ENCODE results near the gene CCDC116.
"Not testable (repeated sequence)": the region's sequence is repeated elsewhere in the genome, so short reads cannot be mapped to it uniquely, and the experiment has no call there.

Gene CCDC116

DNA sequence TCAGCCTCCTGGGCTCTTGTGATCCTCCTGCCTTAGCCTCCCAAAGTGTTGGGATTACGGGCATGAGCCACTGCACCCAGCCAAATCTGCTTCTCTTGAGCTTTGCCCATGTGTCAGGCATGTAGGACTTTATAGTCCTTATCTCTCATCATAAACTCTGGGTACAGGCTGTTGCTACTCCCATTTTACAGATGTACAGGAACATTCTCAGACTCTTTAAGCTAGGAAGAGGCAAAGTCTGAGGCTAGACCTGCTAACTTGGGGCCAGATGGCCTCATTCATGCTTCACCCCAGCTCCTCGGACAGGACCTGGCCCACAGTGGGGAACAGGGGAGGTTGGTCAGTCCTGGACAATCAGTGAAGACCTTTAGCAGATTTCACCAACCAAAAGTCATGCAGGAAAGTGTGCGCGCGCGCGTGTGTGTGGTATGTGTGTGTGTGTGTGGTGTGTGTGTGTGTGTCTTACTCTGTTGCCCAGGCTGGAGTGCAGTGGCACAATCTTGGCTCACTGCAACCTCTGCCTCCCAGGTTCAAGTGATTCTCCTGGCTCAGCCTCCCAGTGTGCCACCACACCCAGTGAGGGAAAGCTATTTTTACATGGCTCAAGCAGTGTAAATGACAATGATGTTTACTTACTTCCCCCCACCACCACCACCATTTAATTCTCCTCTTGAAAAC, 26.5 kb upstream of the CCDC116 start:
- no peak for ATAC-seq
- TF ChIP-seq SNAI2 (CRISPR knock-in tag; IDR thresholded peaks at IDR 0.05) (no peak), PPARA (CRISPR knock-in tag; IDR thresholded peaks at IDR 0.05; ENCODE audit: borderline replicate concordance) (no peak)

DNA sequence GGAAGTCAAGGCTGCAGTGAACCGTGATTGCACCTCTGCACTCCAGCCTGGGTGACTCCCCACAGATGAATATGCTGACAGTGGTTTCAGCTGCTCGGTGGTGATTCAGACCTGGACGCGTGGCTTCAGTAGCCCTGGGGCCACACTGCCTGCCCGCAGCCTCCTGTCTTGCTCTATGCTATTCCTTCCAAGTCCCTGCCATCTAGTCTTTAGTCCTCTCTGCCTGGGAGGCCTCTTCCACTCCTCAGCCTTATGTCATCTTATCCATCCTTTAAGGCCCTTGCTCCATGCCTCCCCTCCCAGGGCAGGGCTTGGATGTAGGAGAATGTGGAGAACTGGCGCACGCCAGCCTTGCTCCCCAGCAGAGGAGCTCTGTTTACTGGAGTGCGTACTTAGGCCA, 25.8 kb upstream of the CCDC116 start:
- no peak for ATAC-seq
- TF ChIP-seq OSR1 (CRISPR knock-in tag; IDR thresholded peaks at IDR 0.05) (no peak), TCF4 (CRISPR knock-in tag; IDR thresholded peaks at IDR 0.05; ENCODE audit: borderline replicate concordance) (no peak)

DNA sequence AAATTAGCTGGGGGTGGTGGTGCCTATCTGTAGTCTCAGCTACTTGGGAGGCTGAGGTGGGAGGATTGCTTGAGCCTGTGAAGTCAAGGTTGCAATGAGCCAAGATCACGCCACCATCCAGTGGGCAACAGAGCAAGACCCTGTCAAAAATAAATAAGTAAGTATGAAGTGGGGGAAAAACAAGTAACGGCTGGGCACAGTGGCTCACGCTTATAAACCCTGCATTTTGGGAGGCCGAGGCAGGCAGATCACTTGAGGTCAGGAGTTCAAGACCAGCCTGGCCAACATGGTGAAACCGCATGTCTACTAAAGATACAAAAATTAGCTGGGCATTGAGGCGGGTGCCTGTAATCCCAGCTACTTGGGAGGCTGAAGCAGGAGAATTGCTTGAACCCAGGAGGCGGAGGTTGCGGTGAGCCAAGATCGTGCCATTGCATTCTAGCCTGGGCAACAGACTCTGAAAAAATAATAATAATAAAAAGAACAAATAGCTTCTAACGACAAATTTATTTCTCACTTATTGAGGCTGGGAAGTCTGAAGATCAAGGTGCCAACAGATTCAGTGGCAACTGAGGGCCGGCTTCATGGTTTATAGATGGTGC, 22.9 kb upstream of the CCDC116 start:
- ATAC-seq = not testable (repeated sequence)

DNA sequence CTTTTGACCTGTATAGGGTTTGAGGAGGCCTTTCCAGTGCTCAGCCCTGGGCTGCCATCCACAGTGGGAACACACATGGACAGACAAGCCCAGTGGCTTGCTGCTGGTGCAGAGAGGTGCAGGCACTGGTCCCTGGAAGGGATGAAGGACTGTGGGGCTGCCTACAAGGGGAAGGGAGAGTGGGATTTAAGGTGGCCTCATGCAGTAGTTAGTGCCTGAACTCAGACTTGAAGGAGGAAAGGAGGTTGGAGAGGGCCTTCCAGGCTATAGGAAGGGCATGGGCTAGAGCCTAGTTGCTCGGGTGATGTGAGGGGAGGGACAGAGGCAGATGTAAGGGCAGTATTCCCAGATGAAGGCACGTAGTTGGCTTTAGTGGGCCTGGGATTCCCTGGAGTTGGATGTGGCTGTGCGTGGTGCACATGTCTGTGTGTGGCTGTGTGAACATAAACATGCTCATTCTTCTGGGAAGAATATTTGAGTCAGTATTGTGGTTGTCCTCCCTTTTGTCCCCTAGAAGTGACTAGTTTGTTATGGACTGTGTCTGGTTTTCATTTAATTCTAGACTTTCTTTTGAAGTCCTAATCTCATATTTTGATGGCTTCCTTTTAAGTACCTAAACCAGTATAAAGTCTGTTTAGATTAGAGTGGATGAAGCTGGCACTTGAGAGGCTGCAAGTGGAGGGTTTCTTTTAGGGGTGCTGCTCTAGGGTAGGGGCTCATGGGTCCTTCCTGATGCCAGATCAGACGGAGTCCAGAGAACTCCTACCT, 21.2 kb upstream of the CCDC116 start:
- TF ChIP-seq SNAI2 (CRISPR knock-in tag; IDR thresholded peaks at IDR 0.05) (no peak), ISL1 (CRISPR knock-in tag; IDR thresholded peaks at IDR 0.05) (no peak), CSDC2 (CRISPR knock-in tag; IDR thresholded peaks at IDR 0.05) (no peak)
- TF ChIP-seq, protein P1, sequence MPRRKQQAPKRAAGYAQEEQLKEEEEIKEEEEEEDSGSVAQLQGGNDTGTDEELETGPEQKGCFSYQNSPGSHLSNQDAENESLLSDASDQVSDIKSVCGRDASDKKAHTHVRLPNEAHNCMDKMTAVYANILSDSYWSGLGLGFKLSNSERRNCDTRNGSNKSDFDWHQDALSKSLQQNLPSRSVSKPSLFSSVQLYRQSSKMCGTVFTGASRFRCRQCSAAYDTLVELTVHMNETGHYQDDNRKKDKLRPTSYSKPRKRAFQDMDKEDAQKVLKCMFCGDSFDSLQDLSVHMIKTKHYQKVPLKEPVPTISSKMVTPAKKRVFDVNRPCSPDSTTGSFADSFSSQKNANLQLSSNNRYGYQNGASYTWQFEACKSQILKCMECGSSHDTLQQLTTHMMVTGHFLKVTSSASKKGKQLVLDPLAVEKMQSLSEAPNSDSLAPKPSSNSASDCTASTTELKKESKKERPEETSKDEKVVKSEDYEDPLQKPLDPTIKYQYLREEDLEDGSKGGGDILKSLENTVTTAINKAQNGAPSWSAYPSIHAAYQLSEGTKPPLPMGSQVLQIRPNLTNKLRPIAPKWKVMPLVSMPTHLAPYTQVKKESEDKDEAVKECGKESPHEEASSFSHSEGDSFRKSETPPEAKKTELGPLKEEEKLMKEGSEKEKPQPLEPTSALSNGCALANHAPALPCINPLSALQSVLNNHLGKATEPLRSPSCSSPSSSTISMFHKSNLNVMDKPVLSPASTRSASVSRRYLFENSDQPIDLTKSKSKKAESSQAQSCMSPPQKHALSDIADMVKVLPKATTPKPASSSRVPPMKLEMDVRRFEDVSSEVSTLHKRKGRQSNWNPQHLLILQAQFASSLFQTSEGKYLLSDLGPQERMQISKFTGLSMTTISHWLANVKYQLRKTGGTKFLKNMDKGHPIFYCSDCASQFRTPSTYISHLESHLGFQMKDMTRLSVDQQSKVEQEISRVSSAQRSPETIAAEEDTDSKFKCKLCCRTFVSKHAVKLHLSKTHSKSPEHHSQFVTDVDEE (CRISPR knock-in tag; IDR thresholded peaks at IDR 0.05) = no peak
- ATAC-seq = no peak; the same call in 2 of the 3 replicates

DNA sequence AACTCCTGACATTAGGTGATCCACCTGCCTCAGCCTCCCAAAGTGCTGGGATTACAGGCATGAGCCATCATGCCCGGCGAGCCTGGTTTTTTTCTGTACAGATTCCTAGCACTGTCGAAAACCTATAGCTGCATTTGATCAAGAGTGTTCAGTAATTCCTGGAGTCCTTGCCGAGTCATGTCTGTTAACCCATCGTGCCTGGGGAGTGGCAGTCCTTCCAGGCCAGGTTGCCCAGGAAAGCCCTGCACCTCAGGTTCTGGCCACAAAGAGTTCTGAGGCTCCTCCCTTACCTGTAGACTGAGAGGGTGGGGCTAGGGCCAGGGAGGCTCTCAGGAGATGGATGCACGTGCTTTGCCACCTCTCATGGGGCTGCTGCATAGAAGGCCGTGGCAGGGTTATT, 19.7 kb upstream of the CCDC116 start:
- TF ChIP-seq, protein P1 (CRISPR knock-in tag; IDR thresholded peaks at IDR 0.05) = no peak
- TF ChIP-seq ZNF8 (CRISPR knock-in tag; IDR thresholded peaks at IDR 0.05) (no peak), TOX (CRISPR knock-in tag; IDR thresholded peaks at IDR 0.05; ENCODE audit: borderline replicate concordance) (no peak), CSDC2 (CRISPR knock-in tag; IDR thresholded peaks at IDR 0.05) (no peak), PPARA (CRISPR knock-in tag; IDR thresholded peaks at IDR 0.05; ENCODE audit: borderline replicate concordance) (no peak), SNAI2 (CRISPR knock-in tag; IDR thresholded peaks at IDR 0.05) (no peak), ZNF70 (CRISPR knock-in tag; IDR thresholded peaks at IDR 0.05) (no peak), ARNTL (CRISPR knock-in tag; IDR thresholded peaks at IDR 0.05; ENCODE audit: borderline replicate concordance, low read depth) (no peak), TCF4 (CRISPR knock-in tag; IDR thresholded peaks at IDR 0.05; ENCODE audit: borderline replicate concordance) (no peak), ZFP3 (CRISPR knock-in tag; IDR thresholded peaks at IDR 0.05) (no peak), RARB (CRISPR knock-in tag; IDR thresholded peaks at IDR 0.05) (no peak), BACH2 (CRISPR knock-in tag; IDR thresholded peaks at IDR 0.05; ENCODE audit: borderline replicate concordance) (no peak), ISL1 (CRISPR knock-in tag; IDR thresholded peaks at IDR 0.05) (no peak)
- TF ChIP-seq, protein P2, sequence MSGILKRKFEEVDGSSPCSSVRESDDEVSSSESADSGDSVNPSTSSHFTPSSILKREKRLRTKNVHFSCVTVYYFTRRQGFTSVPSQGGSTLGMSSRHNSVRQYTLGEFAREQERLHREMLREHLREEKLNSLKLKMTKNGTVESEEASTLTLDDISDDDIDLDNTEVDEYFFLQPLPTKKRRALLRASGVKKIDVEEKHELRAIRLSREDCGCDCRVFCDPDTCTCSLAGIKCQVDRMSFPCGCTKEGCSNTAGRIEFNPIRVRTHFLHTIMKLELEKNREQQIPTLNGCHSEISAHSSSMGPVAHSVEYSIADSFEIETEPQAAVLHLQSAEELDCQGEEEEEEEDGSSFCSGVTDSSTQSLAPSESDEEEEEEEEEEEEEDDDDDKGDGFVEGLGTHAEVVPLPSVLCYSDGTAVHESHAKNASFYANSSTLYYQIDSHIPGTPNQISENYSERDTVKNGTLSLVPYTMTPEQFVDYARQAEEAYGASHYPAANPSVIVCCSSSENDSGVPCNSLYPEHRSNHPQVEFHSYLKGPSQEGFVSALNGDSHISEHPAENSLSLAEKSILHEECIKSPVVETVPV (CRISPR knock-in tag; IDR thresholded peaks at IDR 0.05) = no peak
- TF ChIP-seq, protein P3, sequence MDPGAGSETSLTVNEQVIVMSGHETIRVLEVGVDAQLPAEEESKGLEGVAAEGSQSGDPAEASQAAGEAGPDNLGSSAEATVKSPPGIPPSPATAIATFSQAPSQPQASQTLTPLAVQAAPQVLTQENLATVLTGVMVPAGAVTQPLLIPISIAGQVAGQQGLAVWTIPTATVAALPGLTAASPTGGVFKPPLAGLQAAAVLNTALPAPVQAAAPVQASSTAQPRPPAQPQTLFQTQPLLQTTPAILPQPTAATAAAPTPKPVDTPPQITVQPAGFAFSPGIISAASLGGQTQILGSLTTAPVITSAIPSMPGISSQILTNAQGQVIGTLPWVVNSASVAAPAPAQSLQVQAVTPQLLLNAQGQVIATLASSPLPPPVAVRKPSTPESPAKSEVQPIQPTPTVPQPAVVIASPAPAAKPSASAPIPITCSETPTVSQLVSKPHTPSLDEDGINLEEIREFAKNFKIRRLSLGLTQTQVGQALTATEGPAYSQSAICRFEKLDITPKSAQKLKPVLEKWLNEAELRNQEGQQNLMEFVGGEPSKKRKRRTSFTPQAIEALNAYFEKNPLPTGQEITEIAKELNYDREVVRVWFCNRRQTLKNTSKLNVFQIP (CRISPR knock-in tag; IDR thresholded peaks at IDR 0.05; ENCODE audit: borderline replicate concordance, low read depth) = no peak
- TF ChIP-seq, protein P4, sequence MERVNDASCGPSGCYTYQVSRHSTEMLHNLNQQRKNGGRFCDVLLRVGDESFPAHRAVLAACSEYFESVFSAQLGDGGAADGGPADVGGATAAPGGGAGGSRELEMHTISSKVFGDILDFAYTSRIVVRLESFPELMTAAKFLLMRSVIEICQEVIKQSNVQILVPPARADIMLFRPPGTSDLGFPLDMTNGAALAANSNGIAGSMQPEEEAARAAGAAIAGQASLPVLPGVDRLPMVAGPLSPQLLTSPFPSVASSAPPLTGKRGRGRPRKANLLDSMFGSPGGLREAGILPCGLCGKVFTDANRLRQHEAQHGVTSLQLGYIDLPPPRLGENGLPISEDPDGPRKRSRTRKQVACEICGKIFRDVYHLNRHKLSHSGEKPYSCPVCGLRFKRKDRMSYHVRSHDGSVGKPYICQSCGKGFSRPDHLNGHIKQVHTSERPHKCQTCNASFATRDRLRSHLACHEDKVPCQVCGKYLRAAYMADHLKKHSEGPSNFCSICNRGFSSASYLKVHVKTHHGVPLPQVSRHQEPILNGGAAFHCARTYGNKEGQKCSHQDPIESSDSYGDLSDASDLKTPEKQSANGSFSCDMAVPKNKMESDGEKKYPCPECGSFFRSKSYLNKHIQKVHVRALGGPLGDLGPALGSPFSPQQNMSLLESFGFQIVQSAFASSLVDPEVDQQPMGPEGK (CRISPR knock-in tag; IDR thresholded peaks at IDR 0.05; ENCODE audit: borderline replicate concordance) = no peak
- TF ChIP-seq, protein P5, sequence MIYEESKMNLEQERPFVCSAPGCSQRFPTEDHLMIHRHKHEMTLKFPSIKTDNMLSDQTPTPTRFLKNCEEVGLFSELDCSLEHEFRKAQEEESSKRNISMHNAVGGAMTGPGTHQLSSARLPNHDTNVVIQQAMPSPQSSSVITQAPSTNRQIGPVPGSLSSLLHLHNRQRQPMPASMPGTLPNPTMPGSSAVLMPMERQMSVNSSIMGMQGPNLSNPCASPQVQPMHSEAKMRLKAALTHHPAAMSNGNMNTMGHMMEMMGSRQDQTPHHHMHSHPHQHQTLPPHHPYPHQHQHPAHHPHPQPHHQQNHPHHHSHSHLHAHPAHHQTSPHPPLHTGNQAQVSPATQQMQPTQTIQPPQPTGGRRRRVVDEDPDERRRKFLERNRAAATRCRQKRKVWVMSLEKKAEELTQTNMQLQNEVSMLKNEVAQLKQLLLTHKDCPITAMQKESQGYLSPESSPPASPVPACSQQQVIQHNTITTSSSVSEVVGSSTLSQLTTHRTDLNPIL (CRISPR knock-in tag; IDR thresholded peaks at IDR 0.05; ENCODE audit: low read depth) = no peak
- no peak for ATAC-seq
